Spleen (tissue), 7 donors: Measurements from ENCODE around the gene GDPD3.

Experiments
- CTCF ChIP-seq, 11 experiments: fragments of 200-600 bp in 7 of 11; fragments of 450-650 bp in 4 of 11; sonication (generic) in 4 of 11; IDR thresholded peaks in 8 of 11; conservative IDR thresholded peaks in 3 of 11; 1 replicate in 7 of 11; 2 replicates in 4 of 11; pipeline versions ENCODE4 v1.4.0 to v1.8.0; 2016 to 2021; ENCODE audit warnings: antibody characterized with exemption in 11 of 11, inconsistent platforms in 4 of 11, mild to moderate bottlenecking in 1 of 11
- POLR2A ChIP-seq, 3 donors: fragments of 450-650 bp; IDR thresholded peaks; one replicate each; pipeline ENCODE4 v1.5.1; 2017; ENCODE audit warnings: antibody characterized with exemption in 3 of 3, mild to moderate bottlenecking in 1 of 3
- POLR2AphosphoS5 ChIP-seq, 3 donors: sonication (generic); formaldehyde crosslinking; IDR thresholded peaks; one replicate each; pipeline ENCODE4 v1.5.1; 2017; ENCODE audit warnings: antibody characterized with exemption in 3 of 3
- donor health status: DM: no; HTN: no; CAD: no; lungs with moderate emphysema.
- donor health status: DM: no; HTN: no; CAD: no.
- donor health status: DM: no; HTN: no; CAD: no.

- TF ChIP-seq CTCF (IDR thresholded peaks at IDR 0.05 in 8 of 11, conservative IDR thresholded peaks at IDR 0.05 in 3 of 11) (no peak), POLR2A (IDR thresholded peaks at IDR 0.05) (no peak), POLR2AphosphoS5 (IDR thresholded peaks at IDR 0.05) (no peak)
These were observed 18.6 kb upstream of the GDPD3 start for GRCh38 chr16:30131869-30132475.
